Esophagus muscularis mucosa (tissue), 4 donors: ENCODE results near the gene MEIS2. TPM values are rescaled to one million over a fixed set of nuclear protein-coding genes. Genes with fewer than 3 reads are reported as not detected.

Source experiments
- DNase-seq: peaks from one replicate; pipeline ENCODE4 v3.0.0-alpha.2; 2017; ENCODE audit errors: extremely low spot score
- H3K27ac ChIP-seq, 4 donors: fragments of 200-600 bp; sonication (generic); replicated peaks in 1 of 4; 1 replicate in 3 of 4; 2 replicates in 1 of 4; pipeline ENCODE4 v1.5.1; 2016 to 2019; ENCODE audit warnings: mild to moderate bottlenecking in 1 of 4
- H3K27me3 ChIP-seq, 4 donors: fragments of 200-600 bp; sonication (generic); one replicate each; pipeline versions ENCODE4 v1.5.1 to v1.6.0; 2016 to 2019
- H3K36me3 ChIP-seq, 4 donors: fragments of 200-600 bp; sonication (generic); one replicate each; pipeline ENCODE4 v1.5.1; 2016 to 2019
- H3K4me1 ChIP-seq, 4 donors: fragments of 200-600 bp; sonication (generic); one replicate each; pipeline ENCODE4 v1.5.1; 2016 to 2019
- H3K4me3 ChIP-seq, 4 donors: fragments of 200-600 bp; sonication (generic); 1 replicate in 2 of 4; 2 replicates in 2 of 4; pipeline ENCODE4 v1.5.1; 2016 to 2019; ENCODE audit warnings: mild to moderate bottlenecking in 4 of 4, moderate library complexity in 1 of 4
- H3K9me3 ChIP-seq, 4 donors: fragments of 200-600 bp; sonication (generic); 1 replicate in 3 of 4; 2 replicates in 1 of 4; pipeline ENCODE4 v1.5.1; 2016 to 2019
- CTCF ChIP-seq, 3 experiments: fragments of 200-600 bp in 2 of 3; fragments of 450-650 bp in 1 of 3; sonication (generic) in 2 of 3; IDR thresholded peaks; one replicate each; pipeline ENCODE4 v1.5.1; 2017 to 2019; ENCODE audit warnings: antibody characterized with exemption in 3 of 3, mild to moderate bottlenecking in 2 of 3, moderate library complexity in 1 of 3
- EP300 ChIP-seq: sonication (generic); formaldehyde crosslinking; IDR thresholded peaks from one replicate; pipeline ENCODE4 v1.6.1; 2017; ENCODE audit warnings: antibody characterized with exemption
- POLR2A ChIP-seq: fragments of 450-650 bp; IDR thresholded peaks from one replicate; pipeline ENCODE4 v1.6.1; 2017; ENCODE audit warnings: antibody characterized with exemption, moderate library complexity, mild to moderate bottlenecking, low read depth
- POLR2AphosphoS5 ChIP-seq, 2 donors: sonication (generic); formaldehyde crosslinking; IDR thresholded peaks; one replicate each; pipeline ENCODE4 v1.6.1; 2017; ENCODE audit warnings: antibody characterized with exemption in 2 of 2
- WGBS: methylation state at CpG from one replicate; pipeline ENCODE4 v1.1.5; 2018; 5-methylcytosine and 5-hydroxymethylcytosine counted together
- intact Hi-C: fragments of 100-400 bp; cut with DNase I; formaldehyde crosslinking; loops from one replicate; pipeline ENCODE4 v1.15.1; 2023
- total RNA-seq, 4 donors: library from RNA; depleted of rRNA; stranded (reverse); fragments of >200 nt; gene quantifications; one replicate each; pipeline versions ENCODE4 v1.1.0 to v1.2.1, GENCODE V29; 2016

The MEIS2 gene
- total RNA-seq, 4 donors from 2014 or later, result 53.8 to 106 (median 63.3) TPM

DNA sequence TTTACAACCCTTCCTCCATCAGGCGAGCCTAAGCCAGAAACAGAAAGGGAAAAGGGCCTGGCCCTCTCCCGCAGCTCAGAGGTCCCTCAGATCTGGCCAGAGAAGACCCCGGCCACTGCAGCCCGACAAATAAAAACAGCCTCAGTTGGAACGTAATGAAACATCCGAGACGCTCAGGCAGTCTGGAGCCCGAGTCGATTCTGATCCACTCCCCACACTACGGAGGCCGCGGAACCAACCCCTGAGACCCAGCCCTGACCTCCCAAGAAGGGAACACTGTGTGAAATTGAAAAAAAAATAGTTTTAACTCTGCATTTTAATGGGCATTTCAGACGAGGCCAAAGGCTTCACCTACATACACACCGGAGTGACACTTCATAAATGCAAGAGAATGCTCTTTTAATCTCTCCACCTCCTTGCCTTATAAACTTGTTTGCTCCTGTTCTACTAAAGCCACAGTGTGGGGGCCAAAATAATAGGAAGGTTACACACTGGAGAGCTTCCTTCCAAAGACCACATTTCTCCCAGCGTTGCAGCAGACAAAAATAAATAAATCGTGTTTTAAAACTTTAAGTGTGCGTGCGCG lies 3.7 kb downstream of the MEIS2 start:
- peak overlapping the region; percentile 65 to 88 (median 80) for H3K4me3 ChIP-seq
- 9% methylated on average over 18 of the region's 19 CpGs for WGBS
- intact Hi-C loops, result loop anchor here (5.0 kb wide), 1 partner anchor 79 kb away; no protein-coding TSS in a partner anchor
- no peaks in the 10 kb centered on the region for H3K9me3 ChIP-seq
- peaks cover 10 to 35% (median 29%) of the 10 kb centered on the region in 4 donors for H3K4me1 ChIP-seq
- no peaks in the 10 kb centered on the region for H3K36me3 ChIP-seq
- TF ChIP-seq POLR2A (no peak), CTCF (IDR thresholded peaks at IDR 0.05) (no peak), EP300 (no peak), POLR2AphosphoS5 (IDR thresholded peaks at IDR 0.05) (no peak)
- H3K27ac ChIP-seq, result peak overlapping the region; percentile 86 to 98 (median 92)
- no peak for DNase-seq
- no peaks in the 10 kb centered on the region for H3K27me3 ChIP-seq

GRCh38 chr15:37095770-37096557 lies 4.4 kb downstream of the MEIS2 start:
- peak in 1 of 2 donors; percentile 31 for TF ChIP-seq POLR2AphosphoS5 (IDR thresholded peaks at IDR 0.05)
- TF ChIP-seq EP300, result no peak
- peak overlapping the region; percentile 86 to 98 (median 92) for H3K27ac ChIP-seq
- no peaks in the 10 kb centered on the region for H3K27me3 ChIP-seq

DNA sequence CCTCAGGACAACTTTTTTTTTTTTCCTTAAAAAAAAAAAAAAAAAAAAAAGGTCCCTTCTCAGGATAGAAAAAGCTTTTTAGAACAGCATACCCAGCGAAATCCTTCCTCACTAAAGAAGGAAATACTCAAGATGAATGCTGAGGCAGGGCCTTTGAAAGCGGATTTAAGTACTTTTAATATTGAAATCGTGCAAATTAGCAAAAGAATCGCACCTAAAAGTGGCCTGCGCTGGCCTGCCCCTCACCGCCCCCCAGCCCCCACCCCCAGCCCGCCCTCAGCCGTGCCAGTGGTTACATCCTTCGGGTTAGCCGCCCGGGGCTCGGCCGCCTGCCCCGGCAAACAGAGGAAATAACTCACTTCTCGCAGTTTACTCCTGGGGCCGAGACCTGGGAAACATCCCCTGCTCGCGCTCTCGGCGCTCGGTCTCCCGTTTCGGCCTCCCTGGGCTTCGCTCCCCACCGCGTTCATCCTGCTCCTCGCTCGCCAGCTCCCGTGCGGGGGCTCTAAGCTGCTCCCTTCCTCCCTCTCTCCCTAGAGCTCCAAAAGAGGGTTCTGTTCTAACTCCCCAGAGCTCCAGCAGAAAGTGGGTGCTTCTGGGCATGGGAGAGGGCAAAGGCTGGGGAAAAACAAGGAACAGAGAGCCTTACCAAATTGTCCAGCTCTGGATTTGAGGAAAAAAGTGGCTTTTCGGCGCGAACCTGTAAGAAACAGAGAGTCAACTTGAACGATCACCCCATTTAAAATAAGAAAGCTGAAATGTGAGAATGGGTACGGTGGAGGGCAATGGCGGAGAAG lies 5.2 kb downstream of the MEIS2 start:
- Histone ChIP-seq H3K4me3 (peak overlapping the region; percentile 65 to 88 (median 80)), H3K9me3 (no peaks in the 10 kb centered on the region), H3K4me1 (peaks cover 15 to 51% (median 43%) of the 10 kb centered on the region in 4 donors), H3K27me3 (no peaks in the 10 kb centered on the region), H3K36me3 (no peaks in the 10 kb centered on the region), H3K27ac (peak overlapping the region; percentile 86 to 98 (median 92))
- TF ChIP-seq EP300 (no peak), POLR2AphosphoS5 (IDR thresholded peaks at IDR 0.05) (peak in 1 of 2 donors; percentile 11), POLR2A (no peak)
- WGBS, result 32% methylated on average over 31 of the region's 36 CpGs
- intact Hi-C loops, result loop anchor here (5.0 kb wide), 1 partner anchor 78 kb away; no protein-coding TSS in a partner anchor
- no peak for DNase-seq

More at GRCh38 chr15:37095770-37096557, 4.4 kb downstream of the MEIS2 start:
- DNase-seq, result no peak
- intact Hi-C loops, result loop anchor here (5.0 kb wide), 1 partner anchor 79 kb away; no protein-coding TSS in a partner anchor
- Histone ChIP-seq H3K4me3 (peak overlapping the region; percentile 65 to 88 (median 80)), H3K9me3 (no peaks in the 10 kb centered on the region), H3K36me3 (no peaks in the 10 kb centered on the region), H3K4me1 (peaks cover 12 to 42% (median 36%) of the 10 kb centered on the region in 4 donors)
- 29% methylated on average over 14 of the region's 32 CpGs for WGBS

DNA sequence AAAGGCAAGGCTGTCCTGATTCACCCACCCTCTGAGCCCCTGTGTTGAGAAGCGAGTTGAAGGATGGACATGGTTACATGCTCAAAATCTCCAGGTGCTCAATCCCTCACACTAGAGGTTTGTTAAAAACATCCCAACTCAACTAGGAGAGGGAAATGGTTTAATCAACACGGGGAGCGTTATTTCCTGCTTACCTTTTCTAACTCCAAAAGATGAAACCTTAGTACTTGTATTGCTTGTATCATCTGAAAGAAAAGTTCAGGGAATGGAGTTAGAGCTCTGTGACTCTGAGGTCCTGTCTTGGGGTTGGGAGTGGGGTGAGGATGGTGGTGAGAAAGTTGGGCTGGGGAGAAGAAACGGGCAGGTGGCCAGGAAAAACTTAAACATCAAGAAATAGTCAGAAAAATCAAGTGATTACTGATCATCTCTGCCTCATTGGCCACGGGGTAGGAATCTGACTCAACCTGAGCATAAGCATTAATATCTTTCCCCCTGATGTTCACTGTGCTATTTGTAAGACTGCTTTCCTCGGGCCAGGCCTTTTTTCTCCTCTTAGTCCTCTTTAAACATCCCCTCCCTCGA lies 5.9 kb downstream of the MEIS2 start:
- no peak for DNase-seq
- no peaks in the 10 kb centered on the region for H3K9me3 ChIP-seq
- H3K4me3 ChIP-seq, result peak overlapping the region; percentile 65 to 88 (median 80)
- intact Hi-C loops, result no loop called here
- peaks cover 15 to 55% (median 49%) of the 10 kb centered on the region in 4 donors for H3K4me1 ChIP-seq
- 31% methylated on average over 7 of the region's 7 CpGs for WGBS
- H3K27me3 ChIP-seq, result no peaks in the 10 kb centered on the region
- no peaks in the 10 kb centered on the region for H3K36me3 ChIP-seq
- TF ChIP-seq CTCF (IDR thresholded peaks at IDR 0.05) (no peak), POLR2AphosphoS5 (IDR thresholded peaks at IDR 0.05) (no peak), POLR2A (no peak), EP300 (no peak)
- peak overlapping the region; percentile 86 to 98 (median 92) for H3K27ac ChIP-seq
